Astrocyte of the cerebellum (primary cell): Measurements from ENCODE around the gene HIVEP1.

Source experiments
- DNase-seq: peaks from one replicate; pipeline ENCODE4 v3.0.0-alpha.2; 2011; ENCODE audit warnings: low read depth
- H3K4me3 ChIP-seq: 2 replicates; pipeline ENCODE4 v1.5.1; 2011; ENCODE audit warnings: mild to moderate bottlenecking, low read depth, low read length, moderate library complexity
- CTCF ChIP-seq: IDR thresholded peaks from 2 replicates; pipeline ENCODE4 v1.5.1; 2012; ENCODE audit warnings: low read length, low read depth, moderate library complexity, mild to moderate bottlenecking; ENCODE audit errors: missing control alignments
- in situ Hi-C: cut with HindIII; loops from 2 replicates; pipeline ENCODE4 v1.10.0; 2017; ENCODE audit warnings: low sequenced_read_pairs

HIVEP1 gene

GRCh38 chr6:12119085-12119588 is 107.0 kb downstream of the HIVEP1 start:
- DNase-seq, result no peak
- no peak overlapping the region for H3K4me3 ChIP-seq
- in situ Hi-C loops, result no loop called here
- no peak for TF ChIP-seq CTCF

GRCh38 chr6:12125396-12125795 is 113.3 kb downstream of the HIVEP1 start:
- DNase-seq, result no peak
- in situ Hi-C loops, result no loop called here
- H3K4me3 ChIP-seq, result no peak overlapping the region
- no peak for TF ChIP-seq CTCF

DNA sequence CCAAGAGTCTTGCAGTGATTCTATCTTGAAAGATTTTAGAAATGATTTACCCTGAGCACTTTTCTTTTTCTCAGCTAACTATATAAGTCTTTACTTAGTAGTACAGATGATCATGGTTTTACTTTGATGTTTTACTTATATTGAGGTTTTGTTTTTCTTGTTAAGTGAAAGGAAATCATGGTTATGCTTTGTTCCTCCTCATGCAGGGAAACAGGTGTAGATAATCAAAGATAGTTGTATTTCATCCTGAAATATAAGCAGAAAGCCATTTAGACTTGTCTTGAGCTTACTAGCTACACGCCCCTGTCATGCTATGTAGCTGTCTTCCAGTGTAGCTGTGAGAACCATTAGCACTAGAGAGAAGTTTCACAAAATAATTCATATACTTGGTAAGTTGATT is 113.9 kb downstream of the HIVEP1 start:
- no peak for TF ChIP-seq CTCF
- no peak overlapping the region for H3K4me3 ChIP-seq
- no peak for DNase-seq
- in situ Hi-C loops, result no loop called here

GRCh38 chr6:12129523-12129922 is 117.4 kb downstream of the HIVEP1 start:
- TF ChIP-seq CTCF, result no peak
- in situ Hi-C loops, result no loop called here
- DNase-seq, result no peak

DNA sequence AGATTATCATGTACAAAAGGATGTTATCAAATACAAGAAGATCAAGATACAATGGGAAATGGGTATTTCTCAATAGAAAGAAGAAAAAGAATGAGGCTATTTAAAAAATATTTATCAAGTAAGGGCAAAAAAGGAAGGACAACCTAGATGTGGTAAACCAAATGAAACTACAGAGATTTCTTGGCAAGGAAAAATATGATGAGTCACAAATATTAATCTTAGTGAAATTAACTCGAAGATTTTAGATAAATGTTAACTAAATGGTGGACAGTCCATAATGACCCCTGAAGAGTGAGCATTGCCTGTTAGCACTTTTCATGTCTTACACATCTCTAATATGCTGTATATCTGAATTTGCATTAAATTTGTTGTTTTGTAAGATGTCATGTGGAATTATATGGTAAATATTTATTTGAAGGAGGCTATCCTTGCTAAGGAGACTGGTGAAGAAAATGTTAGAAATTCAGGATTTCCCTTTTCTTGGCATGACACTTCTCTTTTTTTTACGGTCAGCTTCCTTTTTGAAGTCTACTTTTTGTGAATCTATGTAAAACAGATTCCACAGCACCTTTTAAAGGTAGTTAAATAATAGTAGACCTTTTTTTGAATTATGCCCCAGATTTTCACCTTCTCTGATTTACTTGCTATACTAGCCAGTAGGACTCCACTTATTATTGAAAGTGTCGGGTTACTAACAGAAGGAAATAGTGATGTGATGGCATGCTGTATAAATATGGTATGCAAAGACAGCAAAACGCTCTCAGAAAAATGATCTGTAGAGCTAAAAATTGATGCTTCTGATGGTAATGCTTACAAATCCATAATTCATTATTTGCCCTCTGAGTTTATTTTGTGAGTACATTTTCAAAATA is 120.5 kb downstream of the HIVEP1 start:
- in situ Hi-C loops, result no loop called here
- no peak for TF ChIP-seq CTCF
- H3K4me3 ChIP-seq, result no peak overlapping the region
- DNase-seq, result no peak

More at GRCh38 chr6:12129523-12129922, 117.4 kb downstream of the HIVEP1 start:
- no peak overlapping the region for H3K4me3 ChIP-seq

GRCh38 chr6:12134581-12134980 is 122.5 kb downstream of the HIVEP1 start:
- no peak overlapping the region for H3K4me3 ChIP-seq
- no peak for TF ChIP-seq CTCF
- no peak for DNase-seq
- in situ Hi-C loops, result no loop called here
